ENCODE data around the gene GALNT7.
"Not testable (repeated sequence)": the region's sequence is repeated elsewhere in the genome, so short reads cannot be mapped to it uniquely, and the experiment has no call there.

GRCh38 chr4:173118819-173119218, 49.8 kb upstream of the GALNT7 start:
- TF ChIP-seq CTCF, POLR2A (IDR thresholded peaks at IDR 0.05): not testable (repeated sequence)

Data from ovary (tissue), 3 donors.